ENCODE measurements around the gene C1orf105. TPM values are rescaled to one million over a fixed set of nuclear protein-coding genes. Genes with fewer than 3 reads are reported as not detected.

The C1orf105 gene
- total RNA-seq, 4 donors from 2014 or later: 0.61 to 0.67 TPM; not detected in 2

DNA sequence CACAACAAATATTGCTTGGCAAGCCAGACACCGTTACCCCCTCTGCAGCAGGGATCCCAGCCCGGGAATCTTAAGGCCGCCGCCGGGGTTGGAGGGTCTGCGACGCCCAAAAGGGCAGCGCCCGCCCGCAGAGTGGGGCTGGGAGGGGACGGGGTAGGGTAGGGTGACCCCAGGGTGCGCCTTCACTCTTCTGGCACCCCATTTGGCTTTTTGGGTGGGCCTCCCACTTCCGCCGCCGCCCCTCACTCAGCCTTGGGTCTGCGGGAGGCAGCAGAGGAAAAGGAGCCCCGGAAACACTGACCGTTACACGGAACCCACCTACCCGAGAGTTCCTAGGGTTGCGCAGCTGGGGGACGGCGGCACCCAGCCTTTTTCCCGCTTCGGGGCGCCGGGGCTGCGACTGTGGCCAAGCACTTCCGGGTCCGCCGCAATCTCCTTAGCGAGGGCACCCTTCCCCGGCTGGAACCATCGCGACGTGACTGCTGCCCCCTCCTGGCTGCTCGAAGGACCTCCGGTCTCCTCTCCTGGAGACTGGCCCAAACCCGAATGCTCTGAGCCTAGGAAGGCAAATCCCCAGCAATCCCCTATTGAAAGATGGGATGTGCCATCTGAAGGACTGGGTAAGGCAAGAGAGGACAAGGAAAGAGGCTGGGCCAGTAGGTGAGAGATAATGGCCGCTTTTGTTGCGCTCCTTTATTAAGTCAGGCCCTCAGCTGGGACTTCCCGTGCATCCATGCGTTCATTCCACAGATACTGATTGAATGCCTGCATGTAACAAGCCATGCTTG is 23.4 kb downstream of the C1orf105 start, which contains the start of gene PIGC:
Gene PIGC, minus strand, starts transcription at position 404 of the 788 bp plus-strand sequence. CDS start 1,447 bp downstream, outside the sequence.
- peaks cover 0 to 10% of the 10 kb centered on the region in 2 donors for H3K36me3 ChIP-seq
- peaks cover 45 to 53% of the 10 kb centered on the region in 2 donors for H3K4me1 ChIP-seq
- in situ Hi-C loops (cut with MboI; ENCODE audit: low sequenced_read_pairs in 4 of 4): loop anchor here in 3 of 4 donors (25.0 kb wide), 3 partner anchors 607 to 657 kb away; partner anchors contain the start of genes DNM3 (in 1 of the 3) and METTL13 (in 1 of the 3)
- no peaks in the 10 kb centered on the region for H3K27me3 ChIP-seq
- DNase-seq (peak; percentile 81), ATAC-seq (peak; percentile 94 to 95)
- TF ChIP-seq POLR2A (IDR thresholded peaks at IDR 0.05): no peak
- TF ChIP-seq, protein P1, sequence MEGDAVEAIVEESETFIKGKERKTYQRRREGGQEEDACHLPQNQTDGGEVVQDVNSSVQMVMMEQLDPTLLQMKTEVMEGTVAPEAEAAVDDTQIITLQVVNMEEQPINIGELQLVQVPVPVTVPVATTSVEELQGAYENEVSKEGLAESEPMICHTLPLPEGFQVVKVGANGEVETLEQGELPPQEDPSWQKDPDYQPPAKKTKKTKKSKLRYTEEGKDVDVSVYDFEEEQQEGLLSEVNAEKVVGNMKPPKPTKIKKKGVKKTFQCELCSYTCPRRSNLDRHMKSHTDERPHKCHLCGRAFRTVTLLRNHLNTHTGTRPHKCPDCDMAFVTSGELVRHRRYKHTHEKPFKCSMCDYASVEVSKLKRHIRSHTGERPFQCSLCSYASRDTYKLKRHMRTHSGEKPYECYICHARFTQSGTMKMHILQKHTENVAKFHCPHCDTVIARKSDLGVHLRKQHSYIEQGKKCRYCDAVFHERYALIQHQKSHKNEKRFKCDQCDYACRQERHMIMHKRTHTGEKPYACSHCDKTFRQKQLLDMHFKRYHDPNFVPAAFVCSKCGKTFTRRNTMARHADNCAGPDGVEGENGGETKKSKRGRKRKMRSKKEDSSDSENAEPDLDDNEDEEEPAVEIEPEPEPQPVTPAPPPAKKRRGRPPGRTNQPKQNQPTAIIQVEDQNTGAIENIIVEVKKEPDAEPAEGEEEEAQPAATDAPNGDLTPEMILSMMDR (IDR thresholded peaks at IDR 0.05 in 4 of 5, conservative IDR thresholded peaks at IDR 0.05 in 1 of 5): peak; percentile 67 to 89 (median 82)
- H3K27ac ChIP-seq: peak within 1 kb of the TSS; percentile 77 to 88 (median 82)
- peak within 1 kb of the TSS; percentile 68 to 98 (median 90) for H3K4me3 ChIP-seq
- no peaks in the 10 kb centered on the region for H3K9me3 ChIP-seq
- intact Hi-C loops (cut with DNase I; ENCODE audit: low total_unique reads): loop anchor here (2.0 to 10.0 kb wide), 3 partner anchors 89 to 1711 kb away; partner anchors contain the start of genes RABGAP1L and SUCO

DNA sequence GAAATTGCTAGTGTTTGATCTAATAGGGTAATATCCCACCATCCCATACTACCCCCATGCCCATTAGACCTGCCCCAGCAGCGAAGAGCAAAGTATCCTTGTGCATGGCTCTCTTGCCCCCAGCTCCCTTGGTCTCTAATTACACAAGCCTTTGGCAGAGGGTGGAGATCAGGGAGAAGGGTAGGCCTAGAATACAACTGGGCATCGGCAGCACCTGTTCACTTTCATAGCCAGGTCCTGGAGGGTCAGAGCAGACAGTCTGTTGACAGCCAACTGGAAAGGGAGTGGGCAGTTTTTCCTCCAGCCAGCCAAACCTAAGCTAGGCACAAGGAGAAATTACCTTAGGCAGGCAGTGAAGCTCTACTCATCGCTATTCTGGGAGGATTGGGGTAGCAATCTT is 26.1 kb downstream of the C1orf105 start:
- intact Hi-C loops (cut with DNase I; ENCODE audit: low total_unique reads) (loop anchor here (10.0 kb wide), 2 partner anchors 802 to 1708 kb away; partner anchors contain the start of gene RABGAP1L), in situ Hi-C loops (cut with MboI; ENCODE audit: low sequenced_read_pairs in 4 of 4) (loop anchor here in 3 of 4 donors (25.0 kb wide), 3 partner anchors 609 to 659 kb away; partner anchors contain the start of genes DNM3 (in 1 of the 3) and METTL13 (in 1 of the 3))
- H3K27ac ChIP-seq: peak overlapping the region; percentile 30 to 64 (median 56)
- peaks cover 0 to 9% of the 10 kb centered on the region in 2 donors for H3K36me3 ChIP-seq
- H3K27me3 ChIP-seq: no peaks in the 10 kb centered on the region
- H3K4me1 ChIP-seq: peaks cover 36 to 46% of the 10 kb centered on the region in 2 donors
- ATAC-seq (peak; percentile 51 to 73), DNase-seq (peak; percentile 14 to 65)
- no peak overlapping the region for H3K4me3 ChIP-seq
- TF ChIP-seq POLR2A (IDR thresholded peaks at IDR 0.05): no peak
- TF ChIP-seq, protein P1 (IDR thresholded peaks at IDR 0.05 in 4 of 5, conservative IDR thresholded peaks at IDR 0.05 in 1 of 5): no peak
- H3K9me3 ChIP-seq: no peaks in the 10 kb centered on the region

DNA sequence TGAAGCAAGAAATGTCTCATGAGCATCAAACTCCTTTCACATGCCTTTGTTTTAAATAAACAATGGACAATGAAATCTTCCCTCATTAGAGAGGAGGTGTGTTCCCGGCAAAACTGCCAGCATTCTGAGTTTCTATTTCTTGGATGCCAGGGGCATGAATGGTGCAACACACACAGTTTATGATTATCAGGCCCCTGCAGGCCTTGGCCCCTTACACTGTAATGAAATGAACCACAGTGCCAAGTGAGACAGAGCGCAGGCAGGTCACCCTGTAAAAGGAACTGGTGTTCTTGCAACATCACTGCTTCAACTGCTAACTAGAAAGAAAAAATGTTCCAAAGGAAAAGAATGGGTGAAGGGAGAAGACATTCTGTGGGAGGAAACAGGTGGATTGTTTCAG is 27.2 kb downstream of the C1orf105 start:
- no peak for TF ChIP-seq POLR2A (IDR thresholded peaks at IDR 0.05)
- TF ChIP-seq, protein P1 (IDR thresholded peaks at IDR 0.05 in 4 of 5, conservative IDR thresholded peaks at IDR 0.05 in 1 of 5): no peak
- no peaks in the 10 kb centered on the region for H3K9me3 ChIP-seq
- intact Hi-C loops (cut with DNase I; ENCODE audit: low total_unique reads): loop anchor here (10.0 kb wide), 2 partner anchors 803 to 1707 kb away; partner anchors contain the start of gene RABGAP1L
- in situ Hi-C loops (cut with MboI; ENCODE audit: low sequenced_read_pairs in 4 of 4): loop anchor here in 3 of 4 donors (25.0 kb wide), 3 partner anchors 610 to 660 kb away; partner anchors contain the start of genes DNM3 (in 1 of the 3) and METTL13 (in 1 of the 3)
- peak in 1 of 2 donors; percentile 19 for ATAC-seq
- H3K36me3 ChIP-seq: no peaks in the 10 kb centered on the region
- no peaks in the 10 kb centered on the region for H3K27me3 ChIP-seq
- H3K4me3 ChIP-seq: no peak overlapping the region
- DNase-seq: no peak
- H3K27ac ChIP-seq: peak overlapping the region in 1 of 4 donors; percentile 4
- peaks cover 37 to 50% of the 10 kb centered on the region in 2 donors for H3K4me1 ChIP-seq

DNA sequence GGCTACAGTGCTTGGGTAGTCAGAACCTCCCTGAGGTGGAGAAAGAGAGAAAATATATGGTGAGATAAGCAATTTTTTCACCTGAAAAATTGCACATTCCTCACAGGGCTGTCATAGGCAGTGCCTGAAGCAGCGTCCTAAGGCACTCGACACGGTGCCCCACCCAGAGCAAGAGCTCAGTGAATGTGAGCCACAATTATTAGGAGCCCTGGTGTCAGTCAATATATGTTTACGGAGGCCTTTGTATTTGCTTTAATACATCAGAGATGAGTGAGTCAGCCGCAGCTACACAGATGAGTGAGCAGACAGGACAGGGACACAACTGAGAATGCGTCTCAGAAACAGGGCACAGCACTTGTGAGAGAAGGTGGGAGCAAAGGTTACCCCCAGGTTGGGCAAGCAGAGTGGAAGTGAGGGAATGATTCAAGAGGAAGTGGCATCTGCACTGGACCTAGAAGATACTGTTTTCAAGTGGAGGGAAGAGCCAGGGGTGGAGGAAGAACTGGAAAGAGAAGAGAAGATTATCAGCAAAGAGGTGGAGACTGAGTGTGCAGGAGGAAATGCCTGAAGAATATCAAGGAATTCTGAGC is 28.6 kb downstream of the C1orf105 start:
- ATAC-seq (no peak), DNase-seq (no peak)
- in situ Hi-C loops (cut with MboI; ENCODE audit: low sequenced_read_pairs in 4 of 4) (loop anchor here in 3 of 4 donors (25.0 kb wide), 3 partner anchors 612 to 662 kb away; partner anchors contain the start of genes DNM3 (in 1 of the 3) and METTL13 (in 1 of the 3)), intact Hi-C loops (cut with DNase I; ENCODE audit: low total_unique reads) (loop anchor here (10.0 kb wide), 2 partner anchors 804 to 1706 kb away; partner anchors contain the start of gene RABGAP1L)
- Histone ChIP-seq H3K27ac (no peak overlapping the region), H3K4me1 (peaks cover 39 to 54% of the 10 kb centered on the region in 2 donors), H3K36me3 (no peaks in the 10 kb centered on the region), H3K9me3 (no peaks in the 10 kb centered on the region), H3K27me3 (no peaks in the 10 kb centered on the region), H3K4me3 (no peak overlapping the region)
- TF ChIP-seq, protein P1 (IDR thresholded peaks at IDR 0.05 in 4 of 5, conservative IDR thresholded peaks at IDR 0.05 in 1 of 5): no peak
- no peak for TF ChIP-seq POLR2A (IDR thresholded peaks at IDR 0.05)

All from gastrocnemius medialis (tissue), 4 donors.